Fibroblast of skin of left biceps (primary cell): ENCODE results near the gene NRCAM.

Experiments
- DNase-seq, 2 experiments: peaks; one replicate each; pipeline ENCODE4 v3.0.0-alpha.2; 2013; ENCODE audit warnings: low read depth in 2 of 2

NRCAM gene

DNA sequence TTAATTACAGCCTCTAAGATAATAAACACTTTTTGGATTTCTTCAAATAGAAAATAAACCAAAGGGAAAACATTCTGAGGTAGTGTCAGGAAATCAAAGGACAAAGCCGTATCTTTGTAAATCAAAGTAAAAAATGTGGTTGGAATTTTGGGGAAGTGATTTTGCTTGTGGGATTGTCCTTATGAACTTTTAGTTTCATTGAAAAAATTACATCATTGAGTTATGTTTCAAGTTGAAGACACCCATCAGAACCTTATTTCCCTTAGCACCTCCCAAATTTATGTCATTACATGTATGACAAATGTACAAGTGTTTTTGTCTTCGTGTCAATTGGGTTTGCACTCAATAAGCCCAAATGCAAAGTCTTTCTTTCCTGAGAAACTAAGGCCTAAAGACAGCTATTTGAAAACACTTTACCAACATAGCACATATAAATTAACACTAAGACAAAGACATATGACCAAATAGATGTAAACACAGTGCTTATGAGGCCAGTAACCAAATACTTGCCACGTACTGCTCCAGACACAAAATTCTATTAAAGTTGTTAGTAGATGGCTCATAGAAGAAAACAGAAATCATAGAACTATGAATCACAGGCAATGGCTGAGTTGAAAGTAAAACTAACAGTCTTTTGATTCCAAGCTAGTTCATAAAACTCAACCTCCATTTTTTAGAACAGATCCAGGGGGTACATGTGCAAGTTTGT is 299.2 kb downstream of the NRCAM start:
- no peak for DNase-seq

DNA sequence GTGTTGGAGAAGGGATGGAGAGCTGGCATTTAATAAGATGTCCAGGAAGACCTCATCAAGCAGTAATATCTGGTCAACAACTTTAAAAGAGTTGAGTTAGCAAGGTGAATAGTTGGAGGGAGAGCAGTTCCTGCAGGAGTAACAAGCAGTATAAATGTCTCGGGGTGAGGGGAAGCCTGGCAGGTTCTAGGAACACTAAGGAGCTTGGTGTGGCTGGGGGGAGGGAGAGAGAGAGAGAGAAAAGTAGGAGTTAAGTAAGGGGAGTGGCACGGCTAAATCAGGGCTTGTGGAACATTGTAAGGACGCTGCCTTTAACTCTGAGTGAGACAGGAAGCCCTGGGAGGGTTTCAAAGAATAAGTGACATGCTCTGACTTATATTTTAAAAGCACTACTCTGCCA is 304.0 kb downstream of the NRCAM start:
- DNase-seq, result no peak

DNA sequence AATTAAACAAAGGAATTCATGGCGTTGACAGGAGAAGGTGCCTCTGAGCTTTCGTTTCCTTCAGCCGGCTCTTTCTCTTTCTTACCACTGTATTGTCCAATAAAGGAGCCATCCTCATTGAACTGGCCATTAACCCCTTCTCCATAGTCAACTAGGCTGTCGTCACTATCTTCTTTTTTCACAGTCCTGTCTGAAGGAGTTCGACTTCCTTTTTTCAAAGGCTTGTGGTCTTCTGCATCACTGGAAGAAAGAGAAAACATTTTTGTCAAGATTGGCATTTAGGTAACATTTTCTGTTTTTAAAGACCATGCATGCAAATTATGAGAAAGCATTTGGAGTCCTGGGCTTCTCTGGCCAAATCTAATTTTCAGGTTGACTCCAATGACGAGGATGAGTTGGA is 306.3 kb downstream of the NRCAM start:
- DNase-seq, result no peak

DNA sequence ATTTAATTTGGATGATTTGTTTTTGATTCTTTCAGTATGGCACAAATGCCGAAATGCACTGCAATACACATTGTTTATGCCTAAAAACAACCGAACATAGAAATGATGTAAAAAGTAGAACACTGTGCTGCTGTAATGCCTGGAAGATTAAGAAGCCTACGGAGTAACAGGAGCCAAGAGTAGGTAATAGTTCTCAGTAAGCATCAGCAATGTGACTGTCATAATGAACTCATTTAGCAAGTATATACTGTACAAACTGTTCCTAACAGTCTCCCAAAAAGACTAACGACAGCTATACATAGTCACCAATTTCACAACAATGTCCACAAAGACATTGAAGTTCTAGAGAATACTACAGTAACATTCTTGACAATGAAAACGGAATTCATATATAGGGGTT is 307.1 kb downstream of the NRCAM start:
- DNase-seq, result no peak

- DNase-seq, result no peak
These were observed 309.1 kb downstream of the NRCAM start for GRCh38 chr7:108147031-108147563.

- peak; percentile 77 for DNase-seq
These were observed 310.0 kb downstream of the NRCAM start for GRCh38 chr7:108146070-108146842.

GRCh38 chr7:108145401-108145800 is 310.8 kb downstream of the NRCAM start:
- no peak for DNase-seq

DNA sequence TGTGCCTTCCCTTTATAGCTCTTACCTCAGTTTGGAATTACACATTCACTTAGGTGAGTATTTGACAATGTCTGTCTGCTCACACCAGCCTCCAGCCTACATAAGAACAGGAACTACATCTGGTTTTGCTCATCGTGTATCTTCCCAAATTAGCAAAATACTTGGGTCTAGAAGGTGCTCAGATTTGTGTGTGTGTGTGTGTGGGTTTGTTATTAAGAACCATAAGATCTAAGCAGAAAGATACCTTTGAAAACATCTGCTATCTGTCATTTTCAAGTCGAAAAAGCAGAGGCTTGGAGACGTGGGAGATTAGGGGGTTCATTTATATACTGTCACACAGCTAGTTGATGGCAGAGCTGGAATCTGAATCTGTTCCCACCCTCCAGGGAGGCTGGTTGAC is 311.3 kb downstream of the NRCAM start:
- DNase-seq, result no peak

- DNase-seq, result no peak
These were observed 312.4 kb downstream of the NRCAM start for GRCh38 chr7:108143658-108144420.

DNA sequence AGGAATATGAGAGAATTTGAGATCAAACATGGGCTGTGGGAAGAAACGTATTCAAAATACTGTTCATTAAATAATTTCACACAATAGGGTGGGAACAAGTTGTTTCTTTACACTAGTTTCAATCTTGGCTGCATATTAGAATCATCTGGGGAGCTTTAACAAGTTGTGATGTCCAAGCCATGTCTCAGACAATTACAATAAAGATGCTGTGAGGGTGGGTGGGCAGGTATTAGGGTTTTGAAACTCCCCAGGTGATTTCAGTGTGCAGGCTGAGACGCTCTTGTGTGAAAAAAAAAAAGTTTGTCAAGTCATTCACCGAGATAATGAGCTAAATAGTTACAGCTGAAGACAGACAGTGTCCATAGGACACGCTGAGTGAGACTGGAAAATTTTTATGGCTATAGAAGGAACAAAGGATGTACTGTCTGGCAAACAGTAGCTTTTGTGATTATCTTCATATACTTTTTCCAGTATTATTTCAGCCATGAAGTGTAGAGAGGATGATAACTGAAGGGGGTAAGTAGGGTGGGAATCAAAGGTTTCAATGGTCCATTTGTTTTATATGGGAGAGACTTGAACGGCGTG is 313.5 kb downstream of the NRCAM start:
- DNase-seq, result no peak

DNA sequence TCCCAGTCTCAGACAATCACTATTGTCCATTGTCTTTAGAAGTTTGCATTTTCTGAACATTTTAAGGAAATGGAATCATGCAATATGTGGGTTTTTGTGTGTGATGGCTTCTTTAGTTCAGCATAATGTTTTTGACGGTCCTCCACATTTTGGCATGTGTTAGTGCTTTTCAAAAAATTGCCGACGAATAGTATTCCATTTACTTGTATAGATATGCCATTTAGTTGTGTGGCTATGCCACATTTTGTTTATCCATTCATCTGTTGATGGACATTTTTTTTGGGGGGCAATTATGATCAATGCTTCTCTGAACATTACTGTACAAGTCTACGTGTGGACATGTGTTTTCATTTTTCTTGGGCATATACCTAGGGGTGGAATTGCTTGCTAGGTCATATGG is 314.1 kb downstream of the NRCAM start:
- no peak for DNase-seq

DNA sequence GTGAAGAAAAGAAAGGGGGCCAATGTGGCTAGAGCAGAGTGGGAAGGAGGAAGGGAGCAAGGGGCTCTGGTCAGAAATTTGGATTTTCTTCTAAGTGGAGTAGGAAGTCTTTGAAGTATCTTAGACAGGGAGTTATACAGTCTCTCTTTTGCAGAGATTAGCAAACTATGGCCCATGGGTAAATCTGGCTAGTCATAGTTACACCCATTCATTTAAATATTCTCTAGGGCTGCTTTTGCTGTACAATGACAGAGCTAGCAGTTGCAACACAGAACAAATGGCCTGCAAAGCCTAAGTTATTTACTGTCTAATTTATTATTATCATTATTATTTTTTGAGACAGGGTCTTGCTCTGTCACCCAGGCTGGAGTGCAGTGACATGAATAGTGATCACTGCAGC is 315.6 kb downstream of the NRCAM start:
- no peak for DNase-seq

DNA sequence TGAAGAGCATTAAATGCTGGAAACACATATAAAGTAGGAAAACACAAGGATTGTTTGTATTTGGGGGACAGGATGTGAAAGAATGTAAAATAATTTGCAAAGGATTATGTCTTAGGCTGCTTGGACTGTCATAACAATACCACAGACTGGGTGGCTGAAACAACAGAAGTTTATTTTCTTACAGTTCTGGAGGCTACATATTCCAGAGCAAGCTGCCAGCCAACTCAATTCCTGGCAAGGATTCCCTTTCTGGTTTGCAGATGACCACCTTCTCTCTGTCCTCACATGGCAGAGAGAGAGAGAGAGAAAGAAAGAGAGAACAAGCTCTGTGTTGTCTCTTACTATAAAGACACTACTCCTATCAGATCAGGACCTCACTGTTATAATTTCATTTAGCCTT is 317.3 kb downstream of the NRCAM start:
- DNase-seq, result no peak

DNA sequence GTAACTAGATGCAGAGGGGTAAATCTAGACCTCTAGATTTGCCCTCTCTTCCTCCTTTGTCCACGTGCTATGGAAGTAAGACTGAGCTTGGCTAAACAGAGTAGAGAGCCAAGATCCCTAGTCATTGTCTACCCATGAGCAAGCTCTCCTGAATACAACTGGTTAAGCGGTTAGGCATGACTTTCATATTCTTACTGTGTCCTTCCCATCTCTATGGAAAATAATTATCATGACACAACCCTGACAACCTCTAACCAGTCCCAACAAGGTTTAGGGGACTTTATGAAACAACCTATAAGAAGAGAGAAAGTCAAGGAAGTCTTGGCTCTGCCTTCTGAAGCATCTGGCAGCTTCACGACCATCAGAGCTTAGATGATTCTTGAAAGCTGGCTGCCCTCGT is 318.2 kb downstream of the NRCAM start:
- no peak for DNase-seq

DNA sequence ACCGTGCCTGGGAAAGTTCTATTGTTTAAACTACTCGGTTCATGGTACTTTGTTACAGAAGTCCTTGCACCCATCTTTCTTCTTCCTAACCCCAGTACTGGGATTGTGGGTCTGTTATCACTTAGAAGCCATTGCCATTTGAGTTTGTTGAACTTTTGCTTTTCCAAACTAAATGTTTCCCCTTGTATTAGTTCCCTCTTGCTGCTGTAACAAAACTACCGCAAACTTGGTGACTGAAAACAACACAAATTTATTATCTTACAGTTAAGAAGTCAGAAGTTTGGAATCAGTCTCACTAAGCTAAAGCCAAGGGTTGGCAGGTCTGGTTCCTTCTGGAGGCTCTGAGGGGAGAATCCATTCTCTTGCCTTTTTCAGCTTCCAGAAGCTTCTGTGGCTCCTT is 319.2 kb downstream of the NRCAM start:
- no peak for DNase-seq

GRCh38 chr7:108136191-108136688 is 320.0 kb downstream of the NRCAM start:
- no peak for DNase-seq

DNA sequence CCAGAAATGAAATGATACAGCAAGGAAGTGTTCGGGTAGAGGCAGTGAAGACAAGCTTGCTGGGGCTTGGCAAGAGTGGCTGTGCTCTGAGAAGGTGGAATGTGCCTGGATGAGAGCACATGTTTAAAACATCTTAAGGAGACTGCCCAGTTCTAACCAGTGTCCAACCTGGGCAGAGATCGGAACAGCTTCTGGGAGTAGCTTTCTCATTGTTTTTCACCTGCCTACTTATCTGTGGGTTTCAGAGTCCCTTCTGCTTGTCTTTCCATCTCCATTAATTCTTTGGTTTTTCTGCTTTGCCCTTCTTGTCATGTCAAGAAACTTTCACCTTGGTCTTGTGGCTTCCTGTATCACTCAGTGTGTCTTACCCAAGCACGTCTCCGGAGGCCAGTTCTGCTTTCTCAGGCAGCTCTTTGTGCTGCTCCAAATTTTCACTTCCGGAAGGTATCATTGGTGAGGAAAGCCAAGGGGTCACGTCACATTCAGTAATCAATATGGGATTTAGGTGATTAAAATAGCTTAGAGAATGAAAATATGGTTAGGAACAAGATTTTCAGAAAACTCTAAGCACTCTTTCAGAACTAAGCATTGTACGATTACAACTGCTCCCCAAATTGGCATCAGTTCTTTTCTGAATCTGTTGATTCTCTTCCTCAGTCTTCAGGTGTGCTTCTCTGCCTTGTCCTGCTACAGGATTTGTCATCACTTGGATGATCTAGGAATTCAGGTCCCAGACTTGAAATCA is 320.6 kb downstream of the NRCAM start:
- no peak for DNase-seq

DNA sequence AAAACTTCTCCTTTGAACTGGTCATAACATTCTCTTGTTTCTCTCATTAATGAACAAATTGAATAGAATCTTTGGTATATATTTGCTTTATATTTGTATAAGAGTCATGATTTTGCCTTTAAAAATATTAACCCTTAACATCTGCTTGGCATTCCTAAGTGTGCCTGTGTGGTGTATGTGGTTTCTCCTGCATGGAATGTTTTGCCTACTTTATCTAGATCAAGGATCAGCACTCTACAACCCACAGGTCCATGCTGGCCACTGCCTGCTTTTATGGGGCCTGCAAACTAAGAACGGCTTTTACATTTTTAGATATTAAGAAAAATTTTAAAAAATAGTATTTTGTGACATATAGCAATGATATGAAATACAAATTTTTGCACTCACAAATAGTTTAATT is 321.8 kb downstream of the NRCAM start:
- no peak for DNase-seq

DNA sequence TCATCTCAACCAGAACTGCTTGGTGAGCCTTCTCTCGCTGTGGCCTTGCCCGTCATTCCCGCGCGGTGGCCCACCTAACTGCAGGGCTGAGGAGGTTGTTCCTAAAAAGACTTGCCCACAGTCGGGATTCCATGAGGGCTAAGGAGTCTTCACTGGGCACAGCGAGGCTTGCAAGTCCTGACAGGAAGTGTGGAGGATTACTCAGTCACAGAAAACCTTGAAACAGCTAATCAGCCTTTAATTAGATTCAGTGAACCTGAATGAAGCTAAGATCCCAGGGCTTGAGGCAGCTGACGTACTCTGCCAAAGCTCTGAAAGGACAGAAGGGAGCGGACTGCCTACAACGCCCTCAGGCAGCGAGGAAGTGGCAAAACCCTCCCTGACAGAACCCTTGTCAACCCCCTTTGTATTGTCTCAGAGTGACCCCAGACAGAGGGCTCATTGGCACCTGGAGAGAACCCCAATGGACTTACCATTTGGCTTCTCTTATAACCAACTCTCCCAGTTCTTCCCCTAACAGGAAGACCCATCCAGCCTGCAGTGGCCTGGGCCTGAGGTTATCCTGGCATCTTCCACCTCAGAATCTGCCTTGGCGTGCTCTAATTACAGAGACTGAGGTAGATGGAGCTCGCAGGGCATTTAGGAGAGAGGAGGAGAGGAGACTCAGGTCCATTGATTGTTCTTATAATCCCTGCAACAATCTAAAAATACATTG is 323.5 kb downstream of the NRCAM start:
- no peak for DNase-seq

DNA sequence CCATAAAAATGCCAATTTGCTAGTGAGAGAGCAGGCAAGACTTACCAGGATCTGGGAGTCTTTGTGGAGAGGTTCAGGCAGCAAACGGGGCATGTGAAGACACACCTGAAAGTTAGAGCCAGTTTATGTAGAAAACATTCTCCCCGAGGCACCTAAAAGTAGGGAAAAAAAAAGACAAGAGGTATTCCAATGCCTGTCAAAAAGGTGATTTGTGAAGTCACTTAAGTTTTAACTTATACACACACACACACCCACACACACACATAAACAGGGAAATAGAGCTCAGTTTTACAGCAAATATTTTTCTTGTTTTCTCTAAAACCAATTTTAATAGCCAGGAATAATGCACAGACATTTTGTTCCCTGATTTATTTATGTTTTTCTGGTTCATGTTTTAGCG is 326.0 kb downstream of the NRCAM start, which contains the start of gene LAMB4:
LAMB4 (minus strand) TSS at position 101 of the 400 bp plus-strand sequence. CDS start 7,197 bp downstream, outside the sequence.
- no peak for DNase-seq
